Esophagus muscularis mucosa (tissue), 3 donors: Measurements from ENCODE around the gene SLC7A11.

ENCODE experiments used
- EP300 ChIP-seq: sonication (generic); formaldehyde crosslinking; IDR thresholded peaks from one replicate; pipeline ENCODE4 v1.6.1; 2017; ENCODE audit warnings: antibody characterized with exemption
- TF ChIP-seq, protein P1 (sequence below), 3 experiments: fragments of 200-600 bp in 2 of 3; fragments of 450-650 bp in 1 of 3; sonication (generic) in 2 of 3; IDR thresholded peaks; one replicate each; pipeline ENCODE4 v1.5.1; 2017 to 2019; ENCODE audit warnings: antibody characterized with exemption in 3 of 3, mild to moderate bottlenecking in 2 of 3, moderate library complexity in 1 of 3

DNA sequence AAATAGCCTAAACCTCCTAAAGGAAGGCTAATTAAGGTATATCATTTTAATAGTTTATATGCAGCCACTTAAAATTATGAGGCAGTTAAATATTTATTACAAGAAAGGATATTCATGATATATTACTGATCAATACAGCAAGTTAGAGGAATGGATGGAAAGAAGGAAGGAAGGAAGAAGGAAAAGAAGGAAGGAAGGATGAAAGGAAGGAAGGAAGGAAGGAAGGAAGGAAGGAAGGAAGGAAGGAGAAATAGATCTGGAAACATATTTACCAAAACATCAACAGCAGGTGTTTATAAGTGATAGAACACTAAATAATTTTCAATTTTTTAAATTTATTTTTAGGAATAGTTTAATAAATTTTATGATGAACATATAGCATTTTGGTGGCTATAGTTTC, 17.5 kb downstream of the SLC7A11 start:
- TF ChIP-seq, protein P1, sequence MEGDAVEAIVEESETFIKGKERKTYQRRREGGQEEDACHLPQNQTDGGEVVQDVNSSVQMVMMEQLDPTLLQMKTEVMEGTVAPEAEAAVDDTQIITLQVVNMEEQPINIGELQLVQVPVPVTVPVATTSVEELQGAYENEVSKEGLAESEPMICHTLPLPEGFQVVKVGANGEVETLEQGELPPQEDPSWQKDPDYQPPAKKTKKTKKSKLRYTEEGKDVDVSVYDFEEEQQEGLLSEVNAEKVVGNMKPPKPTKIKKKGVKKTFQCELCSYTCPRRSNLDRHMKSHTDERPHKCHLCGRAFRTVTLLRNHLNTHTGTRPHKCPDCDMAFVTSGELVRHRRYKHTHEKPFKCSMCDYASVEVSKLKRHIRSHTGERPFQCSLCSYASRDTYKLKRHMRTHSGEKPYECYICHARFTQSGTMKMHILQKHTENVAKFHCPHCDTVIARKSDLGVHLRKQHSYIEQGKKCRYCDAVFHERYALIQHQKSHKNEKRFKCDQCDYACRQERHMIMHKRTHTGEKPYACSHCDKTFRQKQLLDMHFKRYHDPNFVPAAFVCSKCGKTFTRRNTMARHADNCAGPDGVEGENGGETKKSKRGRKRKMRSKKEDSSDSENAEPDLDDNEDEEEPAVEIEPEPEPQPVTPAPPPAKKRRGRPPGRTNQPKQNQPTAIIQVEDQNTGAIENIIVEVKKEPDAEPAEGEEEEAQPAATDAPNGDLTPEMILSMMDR (IDR thresholded peaks at IDR 0.05): no peak
- TF ChIP-seq EP300: no peak
